Measurements from ENCODE around the gene FEZF2. TPM values are rescaled to one million over a fixed set of nuclear protein-coding genes. Genes with fewer than 3 reads are reported as not detected.

FEZF2 gene
- total RNA-seq, 1 donor from 2014 or later: not detected

DNA sequence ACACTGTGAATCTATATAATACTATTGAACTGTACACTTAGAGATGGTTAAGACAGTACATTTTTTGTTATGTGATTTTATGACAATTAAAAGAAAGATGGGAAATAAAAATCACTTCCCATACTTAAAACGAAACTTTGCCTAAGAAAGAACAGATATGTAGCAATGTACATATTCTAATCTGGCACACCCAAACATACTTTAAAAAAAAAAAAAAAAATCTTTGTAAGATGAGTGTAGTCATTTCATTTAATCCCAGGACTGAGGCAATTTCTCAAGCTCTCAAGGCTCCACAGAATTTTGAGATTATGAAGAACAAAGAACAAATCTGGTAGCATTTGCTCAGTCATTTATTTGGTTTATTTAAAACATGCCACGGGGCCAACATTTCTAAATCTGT lies 40.3 kb upstream of the FEZF2 start:
- no peaks in the 10 kb centered on the region for H3K27me3 Mint-ChIP-seq
- TF ChIP-seq, protein P1, sequence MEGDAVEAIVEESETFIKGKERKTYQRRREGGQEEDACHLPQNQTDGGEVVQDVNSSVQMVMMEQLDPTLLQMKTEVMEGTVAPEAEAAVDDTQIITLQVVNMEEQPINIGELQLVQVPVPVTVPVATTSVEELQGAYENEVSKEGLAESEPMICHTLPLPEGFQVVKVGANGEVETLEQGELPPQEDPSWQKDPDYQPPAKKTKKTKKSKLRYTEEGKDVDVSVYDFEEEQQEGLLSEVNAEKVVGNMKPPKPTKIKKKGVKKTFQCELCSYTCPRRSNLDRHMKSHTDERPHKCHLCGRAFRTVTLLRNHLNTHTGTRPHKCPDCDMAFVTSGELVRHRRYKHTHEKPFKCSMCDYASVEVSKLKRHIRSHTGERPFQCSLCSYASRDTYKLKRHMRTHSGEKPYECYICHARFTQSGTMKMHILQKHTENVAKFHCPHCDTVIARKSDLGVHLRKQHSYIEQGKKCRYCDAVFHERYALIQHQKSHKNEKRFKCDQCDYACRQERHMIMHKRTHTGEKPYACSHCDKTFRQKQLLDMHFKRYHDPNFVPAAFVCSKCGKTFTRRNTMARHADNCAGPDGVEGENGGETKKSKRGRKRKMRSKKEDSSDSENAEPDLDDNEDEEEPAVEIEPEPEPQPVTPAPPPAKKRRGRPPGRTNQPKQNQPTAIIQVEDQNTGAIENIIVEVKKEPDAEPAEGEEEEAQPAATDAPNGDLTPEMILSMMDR (IDR thresholded peaks at IDR 0.05; ENCODE audit: unreplicated experiment): no peak
- peaks cover 17% of the 10 kb centered on the region for H3K4me1 Mint-ChIP-seq (ENCODE audit: low read depth)
- no peak for DNase-seq (ENCODE audit: low spot score, unreplicated experiment)
- no peak overlapping the region for H3K27ac Mint-ChIP-seq
- H3K36me3 Mint-ChIP-seq (ENCODE audit: insufficient read depth): peaks cover 5% of the 10 kb centered on the region
- H3K9me3 Mint-ChIP-seq (ENCODE audit: low read depth): no peaks in the 10 kb centered on the region
- no peak overlapping the region for H3K4me3 Mint-ChIP-seq (ENCODE audit: low read depth)

DNA sequence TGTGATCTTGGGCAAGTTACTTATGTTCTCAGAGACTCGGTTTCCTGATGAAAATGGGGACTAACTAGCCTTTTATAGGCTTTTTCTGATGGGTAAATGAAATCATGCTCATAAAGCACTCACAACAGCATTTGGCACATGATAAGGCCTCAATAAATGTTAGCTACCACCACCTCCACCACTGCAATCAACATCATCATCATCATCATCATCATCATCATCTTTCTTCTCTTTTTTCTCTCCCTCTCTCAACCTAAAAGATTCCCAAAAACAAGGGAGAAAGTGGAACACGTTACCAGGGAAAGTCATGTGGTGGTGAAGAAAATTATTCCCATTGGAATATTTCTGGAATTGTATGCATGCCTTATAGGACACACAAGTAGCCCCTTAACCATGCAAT lies 33.6 kb upstream of the FEZF2 start:
- TF ChIP-seq, protein P1 (IDR thresholded peaks at IDR 0.05; ENCODE audit: unreplicated experiment): no peak
- Mint-ChIP-seq H3K9me3 (ENCODE audit: low read depth) (no peaks in the 10 kb centered on the region), H3K4me1 (ENCODE audit: low read depth) (no peaks in the 10 kb centered on the region), H3K27me3 (no peaks in the 10 kb centered on the region), H3K36me3 (ENCODE audit: insufficient read depth) (peaks cover 2% of the 10 kb centered on the region), H3K4me3 (ENCODE audit: low read depth) (no peak overlapping the region), H3K27ac (no peak overlapping the region)
- DNase-seq (ENCODE audit: low spot score, unreplicated experiment): no peak

DNA sequence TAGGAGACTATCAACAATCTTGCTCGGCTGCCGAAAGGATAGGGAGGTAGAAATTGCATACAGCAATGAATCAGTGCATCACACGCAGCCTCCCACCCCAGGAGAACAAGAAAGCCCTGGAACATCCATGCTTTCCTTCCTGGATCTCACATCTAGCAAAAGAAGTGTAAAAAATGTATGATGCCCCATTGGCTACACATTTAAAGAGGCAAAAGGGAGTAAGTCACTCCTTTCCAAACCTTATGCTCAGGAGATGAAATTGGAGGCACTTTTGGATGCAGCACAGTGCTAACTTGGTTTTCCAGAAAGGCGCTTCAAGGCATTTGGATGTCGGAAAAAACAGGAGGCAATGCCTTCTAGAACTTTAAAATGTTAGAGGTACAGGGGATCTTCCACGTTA lies 32.2 kb upstream of the FEZF2 start:
- Mint-ChIP-seq H3K4me3 (ENCODE audit: low read depth) (no peak overlapping the region), H3K4me1 (ENCODE audit: low read depth) (no peaks in the 10 kb centered on the region), H3K36me3 (ENCODE audit: insufficient read depth) (peaks cover 3% of the 10 kb centered on the region), H3K27ac (no peak overlapping the region), H3K9me3 (ENCODE audit: low read depth) (no peaks in the 10 kb centered on the region), H3K27me3 (no peaks in the 10 kb centered on the region)
- no peak for DNase-seq (ENCODE audit: low spot score, unreplicated experiment)
- TF ChIP-seq, protein P1 (IDR thresholded peaks at IDR 0.05; ENCODE audit: unreplicated experiment): no peak

DNA sequence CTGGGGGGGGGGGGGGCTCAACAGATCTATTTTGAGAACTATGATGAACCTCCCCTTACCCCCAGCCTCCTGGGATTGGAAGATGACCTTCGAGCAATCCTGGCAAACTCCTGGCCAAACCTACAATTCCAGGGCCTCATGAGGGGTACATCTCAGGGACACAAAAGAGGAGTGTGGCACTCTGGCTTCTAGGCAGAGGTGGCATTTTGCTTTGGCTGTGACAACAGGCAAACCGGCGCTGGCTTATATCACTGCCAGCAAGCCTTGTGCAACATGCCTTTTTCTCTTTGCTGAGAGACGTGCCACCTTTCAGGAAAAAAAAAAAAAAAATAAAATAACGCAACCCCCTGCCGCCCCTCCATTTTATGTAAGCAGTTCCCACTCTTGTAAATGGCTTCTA lies 31.8 kb upstream of the FEZF2 start:
- Mint-ChIP-seq H3K9me3 (ENCODE audit: low read depth) (no peaks in the 10 kb centered on the region), H3K27ac (no peak overlapping the region)

DNA sequence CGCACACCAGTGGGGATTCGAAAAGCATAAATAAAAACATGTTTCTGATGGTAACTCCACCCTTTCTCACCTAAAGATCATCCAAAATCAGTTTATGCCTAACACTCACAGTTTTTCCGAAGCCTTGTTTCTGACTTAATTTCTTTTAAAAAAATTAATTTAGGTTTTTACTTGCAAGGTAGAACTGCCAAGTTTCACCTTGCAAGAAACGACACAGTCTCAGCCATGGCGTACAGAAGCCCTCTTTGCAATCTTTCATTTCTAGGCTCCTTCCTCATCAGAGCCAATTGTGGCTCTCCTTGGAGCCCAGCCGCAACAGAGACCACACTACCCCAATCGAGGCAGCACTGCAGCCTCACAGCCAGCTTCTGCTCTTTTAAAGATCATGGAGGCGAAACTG lies 31.0 kb upstream of the FEZF2 start:
- no peak for DNase-seq (ENCODE audit: low spot score, unreplicated experiment)
- H3K27ac Mint-ChIP-seq: no peak overlapping the region
- peaks cover 3% of the 10 kb centered on the region for H3K36me3 Mint-ChIP-seq (ENCODE audit: insufficient read depth)
- H3K4me1 Mint-ChIP-seq (ENCODE audit: low read depth): no peaks in the 10 kb centered on the region
- H3K27me3 Mint-ChIP-seq: no peaks in the 10 kb centered on the region
- H3K4me3 Mint-ChIP-seq (ENCODE audit: low read depth): no peak overlapping the region
- no peaks in the 10 kb centered on the region for H3K9me3 Mint-ChIP-seq (ENCODE audit: low read depth)
- TF ChIP-seq, protein P1 (IDR thresholded peaks at IDR 0.05; ENCODE audit: unreplicated experiment): no peak

More for the DNA sequence above, 31.8 kb upstream of the FEZF2 start:
- Mint-ChIP-seq H3K4me3 (ENCODE audit: low read depth) (no peak overlapping the region), H3K4me1 (ENCODE audit: low read depth) (no peaks in the 10 kb centered on the region), H3K27me3 (no peaks in the 10 kb centered on the region), H3K36me3 (ENCODE audit: insufficient read depth) (peaks cover 3% of the 10 kb centered on the region)
- no peak for DNase-seq (ENCODE audit: low spot score, unreplicated experiment)
- TF ChIP-seq, protein P1 (IDR thresholded peaks at IDR 0.05; ENCODE audit: unreplicated experiment): no peak
